Hypothalamus (tissue), 51 donors: ENCODE results near the gene ABCA12.
"Not testable (repeated sequence)": the region's sequence is repeated elsewhere in the genome, so short reads cannot be mapped to it uniquely, and the experiment has no call there.

Experiments used
- DNase-seq, 51 donors: peaks; one replicate each; lab custom pipeline; 2025; lab: John Stamatoyannopoulos, UW

ABCA12 gene

GRCh38 chr2:215138479-215138878 is at the start of gene ABCA12:
Gene ABCA12 (minus strand): TSS chr2:215138626. CDS start chr2:215138208, 418 bp downstream.
- no peak for DNase-seq

DNA sequence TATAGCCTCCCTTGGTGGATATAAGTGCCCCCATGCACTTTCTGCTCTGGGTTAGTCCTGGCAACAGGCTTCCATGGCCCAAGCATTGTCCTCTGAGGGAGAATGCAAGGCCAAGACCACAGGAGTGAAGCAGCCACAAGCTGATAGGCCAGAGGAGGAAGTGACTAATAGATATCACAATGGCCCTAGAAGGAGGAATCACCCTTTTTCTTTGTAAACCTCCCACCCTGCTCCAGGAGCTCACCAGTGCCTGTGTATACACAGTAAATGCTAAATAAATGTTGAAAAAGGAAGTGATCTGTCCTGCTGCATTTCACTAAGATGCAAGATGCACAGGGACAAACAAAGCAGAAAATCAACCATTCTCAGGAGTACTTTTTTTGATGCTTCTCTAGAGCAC is 49.7 kb upstream of the ABCA12 start:
- no peak for DNase-seq

GRCh38 chr2:215186021-215186420 is 47.6 kb upstream of the ABCA12 start:
- no peak for DNase-seq

DNA sequence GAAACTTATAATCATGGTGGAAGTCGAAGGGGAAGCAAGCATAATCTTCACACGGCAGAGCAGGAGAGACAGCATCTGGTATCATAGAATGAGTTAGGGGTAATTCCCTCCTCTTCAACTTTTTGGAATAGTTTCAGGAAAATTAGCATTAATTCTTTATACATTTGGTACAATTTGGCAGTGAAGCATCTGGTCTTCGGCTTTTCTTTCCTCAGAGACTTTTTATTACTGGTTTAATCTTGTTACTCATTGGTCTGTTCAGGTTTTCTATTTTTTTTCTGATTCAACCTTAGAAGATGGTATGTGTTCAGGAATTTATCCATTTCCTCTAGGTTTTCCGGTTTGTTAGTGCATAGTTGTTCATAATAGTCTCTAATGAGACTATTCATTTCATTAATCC is 39.7 kb upstream of the ABCA12 start:
- DNase-seq: no peak

- DNase-seq: no peak
Observed at GRCh38 chr2:215171796-215172195, 33.4 kb upstream of the ABCA12 start.

- DNase-seq: peak in 1 of 51 donors; percentile 2
Observed at GRCh38 chr2:215171151-215171550, 32.7 kb upstream of the ABCA12 start.

GRCh38 chr2:215166505-215166904 is 28.1 kb upstream of the ABCA12 start:
- DNase-seq: not testable (repeated sequence)

- not testable (repeated sequence) for DNase-seq
Observed at GRCh38 chr2:215163319-215163718, 24.9 kb upstream of the ABCA12 start.

- DNase-seq: no peak
Observed at GRCh38 chr2:215161301-215161829, 22.9 kb upstream of the ABCA12 start.

- no peak for DNase-seq
Observed at GRCh38 chr2:215160081-215160480, 21.7 kb upstream of the ABCA12 start.

- no peak for DNase-seq
Observed at GRCh38 chr2:215156453-215156852, 18.0 kb upstream of the ABCA12 start.

DNA sequence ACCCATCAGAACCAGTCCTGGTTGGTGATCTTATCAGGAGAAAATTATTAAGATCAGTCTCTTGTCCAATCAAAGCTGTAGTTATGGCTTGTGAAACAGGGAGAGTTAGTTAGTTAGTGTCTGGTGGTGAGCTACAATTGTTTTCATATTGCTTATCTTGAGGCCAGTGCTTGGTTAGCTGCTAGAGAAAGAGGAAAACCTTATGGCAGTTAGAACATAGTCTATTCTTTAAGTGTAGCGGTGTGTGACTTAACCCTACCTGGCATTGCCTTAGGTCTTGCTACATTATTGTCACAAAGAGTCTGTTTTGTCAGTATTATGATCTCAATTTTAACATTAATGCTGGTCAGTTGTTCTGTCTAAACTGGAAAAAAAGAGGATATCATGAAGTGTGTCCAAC is 11.5 kb upstream of the ABCA12 start:
- DNase-seq: no peak

- DNase-seq: no peak
Observed at GRCh38 chr2:215149486-215149885, 11.1 kb upstream of the ABCA12 start.

DNA sequence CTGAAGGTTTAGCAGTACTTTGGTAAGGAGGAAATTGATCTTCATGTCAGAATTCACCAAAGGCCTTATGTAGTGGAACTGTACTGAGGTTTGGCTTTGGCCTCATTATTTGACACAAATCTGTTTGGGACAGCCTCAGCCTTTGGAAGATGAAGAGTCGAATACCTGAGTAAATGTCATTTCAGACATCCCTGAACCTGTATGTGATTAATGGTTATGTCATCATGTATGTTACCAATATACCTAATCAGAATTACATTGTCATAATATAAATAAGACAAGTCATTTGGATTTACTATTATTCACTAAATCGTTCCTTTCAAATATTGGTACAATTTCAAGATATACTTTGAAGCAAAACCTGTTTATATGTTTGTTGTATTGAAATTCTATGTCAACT is 10.6 kb upstream of the ABCA12 start:
- no peak for DNase-seq

DNA sequence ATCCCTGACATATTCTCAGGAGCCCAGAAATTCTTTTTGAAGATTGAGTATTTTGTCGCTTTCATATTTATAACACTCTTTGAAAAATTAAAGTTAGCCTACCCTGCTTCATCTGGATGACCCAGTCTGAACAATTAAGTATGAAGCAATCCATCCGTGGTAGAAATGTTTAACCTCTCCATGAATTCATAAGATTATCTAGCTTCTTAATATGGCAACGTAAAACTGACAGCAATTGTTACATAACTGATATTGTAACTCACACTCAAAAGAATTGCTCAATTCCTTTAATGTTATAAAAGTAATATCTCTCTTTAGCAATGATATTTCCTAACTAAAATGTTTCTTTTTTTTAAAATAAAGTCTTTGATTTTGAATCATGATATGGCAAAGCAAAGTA is 7.2 kb upstream of the ABCA12 start:
- DNase-seq: no peak

- no peak for DNase-seq
Observed at GRCh38 chr2:215144106-215144875, 5.9 kb upstream of the ABCA12 start.

- DNase-seq: no peak
Observed at GRCh38 chr2:215143458-215143857, 5.0 kb upstream of the ABCA12 start.

DNA sequence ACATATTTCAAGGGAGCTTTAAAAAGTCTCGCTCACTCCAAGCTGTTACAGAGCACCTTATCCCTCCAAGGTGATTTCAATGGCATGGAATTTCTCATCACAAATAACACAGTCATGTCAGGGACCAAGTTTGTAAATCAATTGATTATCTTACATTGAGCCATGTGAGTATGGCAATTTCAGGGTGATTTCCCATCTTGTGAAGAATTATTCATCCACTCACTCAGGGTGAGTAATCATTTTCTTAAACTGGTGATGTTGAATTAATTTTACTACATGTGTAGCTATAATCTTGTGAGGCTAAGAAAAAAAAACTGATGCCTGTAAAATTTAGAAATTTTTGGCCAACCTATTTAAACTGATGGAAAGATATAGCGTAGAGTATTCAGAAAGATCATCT is 3.3 kb upstream of the ABCA12 start:
- no peak for DNase-seq

- peak in 1 of 51 donors; percentile 1 for DNase-seq
Observed at GRCh38 chr2:215140166-215140707, 1.8 kb upstream of the ABCA12 start.

GRCh38 chr2:215137741-215138340 is 585 bp downstream of the ABCA12 start:
- DNase-seq: no peak

DNA sequence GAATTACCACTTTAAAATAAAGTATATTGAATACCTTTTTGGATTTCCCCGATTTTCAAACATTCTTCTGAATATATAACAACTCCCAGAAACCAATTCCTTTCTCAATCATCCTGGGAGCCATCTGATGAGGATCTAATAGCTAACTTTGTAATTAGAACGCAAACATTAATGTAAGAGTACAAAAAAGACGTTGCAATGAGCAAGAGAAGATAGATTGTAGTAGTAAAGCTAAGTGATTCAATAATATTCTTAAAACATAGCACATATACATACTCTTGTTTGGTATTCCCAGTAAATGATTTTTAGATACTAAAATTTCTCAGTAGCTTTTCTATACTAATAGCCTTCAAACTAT is 1.1 kb downstream of the ABCA12 start:
- no peak for DNase-seq
